Loucy (cell line): ENCODE data around the gene RAD9A.

ENCODE experiments used
- H2AFZ ChIP-seq: fragments of 200-600 bp; sonication (generic); 2 replicates; pipeline ENCODE4 v1.6.0; 2016; ENCODE audit warnings: antibody characterized with exemption, mild to moderate bottlenecking, low read length, moderate library complexity
- H3F3A ChIP-seq: fragments of 200-600 bp; 2 replicates; pipeline ENCODE4 v1.6.0; 2016; ENCODE audit warnings: antibody characterized with exemption, low read depth, mild to moderate bottlenecking
- H3K27me3 ChIP-seq: fragments of 200-600 bp; sonication (generic); 2 replicates; pipeline ENCODE4 v1.6.1; 2014; ENCODE audit warnings: low read length, mild to moderate bottlenecking; ENCODE audit not compliant: insufficient read depth, poor library complexity, severe bottlenecking
- H3K36me3 ChIP-seq: fragments of 200-600 bp; sonication (generic); 2 replicates; pipeline ENCODE4 v1.6.1; 2016; ENCODE audit warnings: low read length; ENCODE audit not compliant: insufficient read depth
- H3K4me1 ChIP-seq: fragments of 200-600 bp; sonication (generic); 2 replicates; pipeline ENCODE4 v1.5.1; 2014; ENCODE audit warnings: low read length, mild to moderate bottlenecking; ENCODE audit not compliant: insufficient read depth, poor library complexity, severe bottlenecking
- H3K4me2 ChIP-seq: fragments of 200-600 bp; sonication (generic); 2 replicates; pipeline ENCODE4 v1.6.0; 2014; ENCODE audit warnings: antibody characterized with exemption, low read length, low read depth, mild to moderate bottlenecking; ENCODE audit not compliant: poor library complexity, severe bottlenecking
- H3K4me3 ChIP-seq: fragments of 200-600 bp; sonication (generic); 2 replicates; pipeline ENCODE4 v1.5.1; 2014; ENCODE audit warnings: low read length, mild to moderate bottlenecking, mixed read lengths; ENCODE audit not compliant: poor library complexity, severe bottlenecking
- H3K79me2 ChIP-seq: fragments of 200-600 bp; sonication (generic); 2 replicates; pipeline ENCODE4 v1.6.1; 2014; ENCODE audit warnings: low read length; ENCODE audit not compliant: insufficient read depth
- H3K9ac ChIP-seq: fragments of 200-600 bp; sonication (generic); 2 replicates; pipeline ENCODE4 v1.6.0; 2014; ENCODE audit warnings: mild to moderate bottlenecking, low read depth, low read length, moderate library complexity; ENCODE audit not compliant: poor library complexity, severe bottlenecking
- H3K9me2 ChIP-seq: fragments of 200-600 bp; sonication (generic); replicated peaks from 2 replicates; pipeline ENCODE4 v1.6.1; 2016; ENCODE audit warnings: low read depth, low read length, mixed read lengths
- H3K9me3 ChIP-seq: fragments of 200-600 bp; sonication (generic); 2 replicates; pipeline ENCODE4 v1.6.1; 2014; ENCODE audit warnings: mild to moderate bottlenecking, antibody characterized with exemption, low read length, low read depth; ENCODE audit not compliant: insufficient read depth
- H4K20me1 ChIP-seq: fragments of 200-600 bp; sonication (generic); 2 replicates; pipeline ENCODE4 v1.6.0; 2014; ENCODE audit warnings: antibody characterized with exemption, low read length, mild to moderate bottlenecking; ENCODE audit not compliant: insufficient read depth, poor library complexity, severe bottlenecking
- EZH2phosphoT487 ChIP-seq: fragments of 200-600 bp; IDR thresholded peaks from 2 replicates; pipeline ENCODE4 v1.6.1; 2018; ENCODE audit warnings: antibody characterized with exemption, mild to moderate bottlenecking, moderate library complexity, borderline replicate concordance
- TF ChIP-seq, protein P1 (sequence below): fragments of 200-600 bp; sonication (generic); conservative IDR thresholded peaks from 2 replicates; pipeline ENCODE4 v1.5.1; 2014; ENCODE audit warnings: mild to moderate bottlenecking, antibody characterized with exemption, low read length

Gene RAD9A

GRCh38 chr11:67391304-67392182 lies at the start of gene RAD9A:
TSS of gene RAD9A (plus strand) at chr11:67391986. CDS start at chr11:67392045, 59 bp downstream.
- Histone ChIP-seq H3K4me3 (peak within 1 kb of the TSS; percentile 97), H2AFZ (peak within 1 kb of the TSS; percentile 82), H3K9me3 (no peaks in the 10 kb centered on the region), H3K9me2 (no peaks in the 10 kb centered on the region), H3K4me1 (peaks cover 26% of the 10 kb centered on the region), H4K20me1 (peaks cover 21% of the 10 kb centered on the region), H3K9ac (peak within 1 kb of the TSS; percentile 91), H3F3A (peaks cover 3% of the 10 kb centered on the region; the same call in 1 of the 2 replicates), H3K36me3 (no peaks in the 10 kb centered on the region; the same call in 1 of the 2 replicates), H3K27me3 (no peaks in the 10 kb centered on the region), H3K79me2 (peaks cover 56% of the 10 kb centered on the region; the same call in 1 of the 2 replicates), H3K4me2 (peak within 1 kb of the TSS; percentile 98)
- TF ChIP-seq EZH2phosphoT487, result no peak
- TF ChIP-seq, protein P1, sequence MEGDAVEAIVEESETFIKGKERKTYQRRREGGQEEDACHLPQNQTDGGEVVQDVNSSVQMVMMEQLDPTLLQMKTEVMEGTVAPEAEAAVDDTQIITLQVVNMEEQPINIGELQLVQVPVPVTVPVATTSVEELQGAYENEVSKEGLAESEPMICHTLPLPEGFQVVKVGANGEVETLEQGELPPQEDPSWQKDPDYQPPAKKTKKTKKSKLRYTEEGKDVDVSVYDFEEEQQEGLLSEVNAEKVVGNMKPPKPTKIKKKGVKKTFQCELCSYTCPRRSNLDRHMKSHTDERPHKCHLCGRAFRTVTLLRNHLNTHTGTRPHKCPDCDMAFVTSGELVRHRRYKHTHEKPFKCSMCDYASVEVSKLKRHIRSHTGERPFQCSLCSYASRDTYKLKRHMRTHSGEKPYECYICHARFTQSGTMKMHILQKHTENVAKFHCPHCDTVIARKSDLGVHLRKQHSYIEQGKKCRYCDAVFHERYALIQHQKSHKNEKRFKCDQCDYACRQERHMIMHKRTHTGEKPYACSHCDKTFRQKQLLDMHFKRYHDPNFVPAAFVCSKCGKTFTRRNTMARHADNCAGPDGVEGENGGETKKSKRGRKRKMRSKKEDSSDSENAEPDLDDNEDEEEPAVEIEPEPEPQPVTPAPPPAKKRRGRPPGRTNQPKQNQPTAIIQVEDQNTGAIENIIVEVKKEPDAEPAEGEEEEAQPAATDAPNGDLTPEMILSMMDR, result no peak

DNA sequence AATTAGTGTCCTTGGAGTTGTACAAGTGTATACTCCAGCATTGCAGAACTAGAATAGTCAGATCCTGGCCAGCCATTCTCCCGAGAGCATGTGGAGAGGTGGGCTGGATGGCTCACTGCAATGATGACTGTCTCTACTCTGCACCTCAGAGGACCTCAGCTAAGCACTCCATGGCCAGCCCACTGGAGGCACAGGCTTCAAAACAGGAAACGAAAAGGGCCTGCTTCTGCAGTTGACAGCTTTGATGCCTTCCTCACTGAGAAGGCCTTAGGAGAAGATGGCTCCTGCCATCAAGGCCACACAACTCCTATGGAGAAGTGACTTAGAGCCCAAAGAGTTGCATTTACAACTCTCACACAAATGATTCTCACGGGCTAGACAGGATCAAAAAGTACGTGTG lies 47.5 kb upstream of the RAD9A start:
- no peak overlapping the region for H2AFZ ChIP-seq
- H3F3A ChIP-seq, result no peaks in the 10 kb centered on the region
- H3K9ac ChIP-seq, result peak overlapping the region; percentile 20
- H3K27me3 ChIP-seq, result no peaks in the 10 kb centered on the region
- peaks cover 18% of the 10 kb centered on the region for H3K4me1 ChIP-seq
- H3K4me2 ChIP-seq, result no peak overlapping the region
- H3K9me2 ChIP-seq, result no peaks in the 10 kb centered on the region
- no peaks in the 10 kb centered on the region for H3K9me3 ChIP-seq
- H3K79me2 ChIP-seq, result no peaks in the 10 kb centered on the region
- no peaks in the 10 kb centered on the region for H3K36me3 ChIP-seq
- no peaks in the 10 kb centered on the region for H4K20me1 ChIP-seq
- TF ChIP-seq, protein P1, result no peak
- no peak for TF ChIP-seq EZH2phosphoT487
- no peak overlapping the region for H3K4me3 ChIP-seq

DNA sequence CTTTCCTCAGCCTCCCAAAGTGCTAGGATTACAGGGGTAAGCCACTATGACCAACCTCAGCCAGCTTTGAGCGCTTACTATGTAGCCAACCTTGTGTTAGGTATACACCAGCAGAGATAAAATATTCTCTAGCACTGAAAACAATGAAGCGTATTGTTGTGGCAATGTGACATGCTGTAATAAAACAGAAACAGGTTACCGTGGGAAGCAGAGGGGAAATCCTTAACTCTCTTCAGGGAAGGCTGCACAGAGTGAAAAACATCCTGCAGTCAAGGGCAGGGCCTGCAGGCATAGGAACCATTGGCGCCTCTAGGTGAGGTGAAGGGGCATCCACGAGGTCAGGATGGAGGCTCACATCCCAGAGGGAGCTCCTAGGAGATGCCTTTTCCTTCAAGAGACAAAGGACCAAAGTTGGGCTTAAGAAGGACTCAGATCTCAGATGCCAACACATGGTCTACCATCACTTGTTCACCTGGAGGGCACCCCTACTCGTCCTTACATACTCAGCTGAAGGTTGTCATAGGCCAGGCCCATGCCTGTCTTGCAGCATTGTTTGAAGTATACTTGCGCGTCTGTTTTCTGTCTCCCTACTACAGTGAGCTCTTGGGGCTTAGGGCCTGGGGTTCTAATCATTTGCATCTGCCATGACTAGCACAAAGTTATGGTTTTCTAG lies 46.4 kb upstream of the RAD9A start:
- H3K4me1 ChIP-seq, result peaks cover 18% of the 10 kb centered on the region
- H3K4me3 ChIP-seq, result no peak overlapping the region
- no peaks in the 10 kb centered on the region for H3K79me2 ChIP-seq
- H3F3A ChIP-seq, result no peaks in the 10 kb centered on the region
- TF ChIP-seq, protein P1, result no peak
- no peak for TF ChIP-seq EZH2phosphoT487
- no peaks in the 10 kb centered on the region for H3K9me2 ChIP-seq
- no peaks in the 10 kb centered on the region for H3K36me3 ChIP-seq
- H2AFZ ChIP-seq, result peak overlapping the region; percentile 17; the same call in 1 of the 2 replicates
- peak overlapping the region; percentile 20 for H3K9ac ChIP-seq
- no peaks in the 10 kb centered on the region for H4K20me1 ChIP-seq
- no peak overlapping the region for H3K4me2 ChIP-seq
- H3K27me3 ChIP-seq, result no peaks in the 10 kb centered on the region
- H3K9me3 ChIP-seq, result no peaks in the 10 kb centered on the region
